ENCODE measurements around the gene CDK9. TPM values are rescaled to one million over a fixed set of nuclear protein-coding genes. Genes with fewer than 3 reads are reported as not detected.

Gene CDK9
- polyA plus RNA-seq, 3 donors: 24.9 to 139 (median 26.4) TPM

DNA sequence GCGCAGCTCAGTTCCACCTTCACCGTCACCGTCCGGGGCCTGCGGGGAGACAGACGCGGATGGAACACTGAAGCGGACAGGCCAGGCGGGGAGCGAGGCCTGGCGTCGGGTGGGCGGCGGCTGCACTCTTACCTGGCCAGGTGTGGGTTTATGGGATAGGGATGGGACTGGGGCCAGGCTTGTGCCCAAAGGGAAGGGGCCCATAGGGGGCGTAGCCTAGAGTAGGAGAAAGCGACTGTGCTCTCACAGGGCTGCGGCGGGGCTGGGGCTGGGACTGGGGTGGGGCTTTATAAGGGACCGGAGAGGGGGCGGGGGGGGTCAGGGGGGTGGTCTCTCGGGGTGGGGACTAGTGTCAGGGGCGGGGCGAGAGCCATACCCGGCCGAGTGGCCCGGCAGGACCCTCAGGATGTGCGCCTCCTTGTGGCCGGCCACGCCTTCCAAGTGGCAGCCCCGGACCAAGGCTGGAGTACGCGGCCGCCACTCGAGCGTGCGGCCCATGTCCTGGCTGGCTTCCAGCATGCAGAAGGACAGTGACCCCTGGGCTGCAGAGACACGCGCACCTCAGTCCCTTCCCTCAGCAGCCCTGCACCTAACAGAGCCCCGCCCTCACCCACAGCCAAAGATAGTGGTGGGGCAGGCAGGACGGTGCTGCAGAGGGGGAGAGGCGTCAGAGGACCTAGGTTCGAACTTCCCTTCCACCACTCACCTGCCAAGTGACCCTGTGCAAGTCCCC is 39.7 kb downstream of the CDK9 start:
- Mint-ChIP-seq H3K36me3 (peaks cover 46 to 58% of the 10 kb centered on the region in 2 donors), H3K4me3 (no peak overlapping the region), H3K27ac (peak overlapping the region in 1 of 7 donors; percentile 35), H3K9me3 (no peaks in the 10 kb centered on the region), H3K27me3 (ENCODE audit: low read depth in 3 of 3) (peaks cover 1 to 3% (median 2%) of the 10 kb centered on the region in 3 donors), H3K4me1 (peaks cover 11% of the 10 kb centered on the region)
- intact Hi-C loops (cut with micrococcal nuclease): loop anchor here in 1 of 2 donors (5.0 kb wide), 1 partner anchor 37 kb away; no protein-coding TSS in a partner anchor
- H3K4me2 ChIP-seq (replicated peaks; ENCODE audit: extremely low read depth, low read length, poor library complexity, severe bottlenecking): no peak overlapping the region
- no peaks in the 10 kb centered on the region for H3K27me3 ChIP-seq (ENCODE audit: control insufficient read depth in 2 of 2, insufficient read depth in 2 of 2, low read length in 2 of 2)
- no peak overlapping the region for H2AFZ ChIP-seq (ENCODE audit: insufficient read depth, low read depth, low read length, poor library complexity, severe bottlenecking)
- no peaks in the 10 kb centered on the region for H3K9me3 ChIP-seq (replicated peaks in 1 of 2; ENCODE audit: control insufficient read depth in 1 of 2, insufficient read depth in 1 of 2, low read length in 2 of 2)
- H4K20me1 ChIP-seq (ENCODE audit: insufficient read depth, low read length): no peaks in the 10 kb centered on the region
- TF ChIP-seq, protein P1, sequence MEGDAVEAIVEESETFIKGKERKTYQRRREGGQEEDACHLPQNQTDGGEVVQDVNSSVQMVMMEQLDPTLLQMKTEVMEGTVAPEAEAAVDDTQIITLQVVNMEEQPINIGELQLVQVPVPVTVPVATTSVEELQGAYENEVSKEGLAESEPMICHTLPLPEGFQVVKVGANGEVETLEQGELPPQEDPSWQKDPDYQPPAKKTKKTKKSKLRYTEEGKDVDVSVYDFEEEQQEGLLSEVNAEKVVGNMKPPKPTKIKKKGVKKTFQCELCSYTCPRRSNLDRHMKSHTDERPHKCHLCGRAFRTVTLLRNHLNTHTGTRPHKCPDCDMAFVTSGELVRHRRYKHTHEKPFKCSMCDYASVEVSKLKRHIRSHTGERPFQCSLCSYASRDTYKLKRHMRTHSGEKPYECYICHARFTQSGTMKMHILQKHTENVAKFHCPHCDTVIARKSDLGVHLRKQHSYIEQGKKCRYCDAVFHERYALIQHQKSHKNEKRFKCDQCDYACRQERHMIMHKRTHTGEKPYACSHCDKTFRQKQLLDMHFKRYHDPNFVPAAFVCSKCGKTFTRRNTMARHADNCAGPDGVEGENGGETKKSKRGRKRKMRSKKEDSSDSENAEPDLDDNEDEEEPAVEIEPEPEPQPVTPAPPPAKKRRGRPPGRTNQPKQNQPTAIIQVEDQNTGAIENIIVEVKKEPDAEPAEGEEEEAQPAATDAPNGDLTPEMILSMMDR (IDR thresholded peaks at IDR 0.05): peak; percentile 24
- no peak for DNase-seq
- no peak overlapping the region for H3K9ac ChIP-seq (ENCODE audit: insufficient read depth, low read length, poor library complexity, severe bottlenecking)
- peaks cover 7 to 12% of the 10 kb centered on the region in 2 donors for H3K4me1 ChIP-seq (ENCODE audit: control insufficient read depth in 1 of 2, insufficient read depth in 2 of 2, low read length in 2 of 2)
- peaks cover 33 to 46% of the 10 kb centered on the region in 2 donors for H3K36me3 ChIP-seq (replicated peaks in 1 of 2; ENCODE audit: control insufficient read depth in 1 of 2, insufficient read depth in 2 of 2, low read length in 2 of 2)
- 88% methylated on average over 26 of the region's 42 CpGs for WGBS (ENCODE audit: insufficient coverage)
- H3K27ac ChIP-seq (ENCODE audit: low read depth in 1 of 2, low read length in 2 of 2): no peak overlapping the region
- H3K4me3 ChIP-seq (replicated peaks in 1 of 3; ENCODE audit: low read depth in 2 of 3, low read length in 3 of 3): no peak overlapping the region
- H3K79me2 ChIP-seq (ENCODE audit: insufficient read depth, low read length): no peaks in the 10 kb centered on the region

DNA sequence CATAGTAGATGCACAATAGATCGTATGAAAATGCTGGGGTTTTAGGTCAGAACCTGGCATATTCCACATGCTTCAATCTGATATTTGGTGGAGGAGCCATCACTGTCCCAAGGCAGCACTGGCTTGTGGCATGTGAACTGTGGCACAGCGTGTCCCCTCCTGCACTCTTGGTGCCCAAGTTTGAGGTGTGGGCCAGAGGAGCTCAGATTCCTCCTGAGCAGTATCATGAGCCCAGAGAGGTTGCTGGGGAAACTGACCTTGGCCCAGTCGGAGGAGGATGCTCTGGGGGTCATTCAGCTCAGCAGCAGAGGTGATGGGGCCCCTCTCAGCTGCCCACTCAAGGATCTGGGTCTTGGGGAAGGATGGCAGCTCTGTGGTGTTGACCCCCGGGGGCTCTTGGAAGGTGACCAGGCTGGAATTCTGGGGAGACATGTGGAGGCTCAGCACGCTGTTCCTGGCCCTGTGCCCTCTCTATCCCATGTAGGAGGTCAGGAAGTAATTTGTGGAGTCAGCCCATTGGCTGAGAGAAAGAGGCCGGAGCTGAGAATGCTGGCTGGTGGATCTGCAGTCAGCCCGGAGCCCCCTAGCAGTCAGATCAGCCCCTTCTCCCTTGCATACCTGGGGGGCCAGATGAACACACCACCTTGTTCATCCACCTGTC is 40.5 kb downstream of the CDK9 start:
- H3K4me3 Mint-ChIP-seq: no peak overlapping the region
- no peak overlapping the region for H2AFZ ChIP-seq (ENCODE audit: insufficient read depth, low read depth, low read length, poor library complexity, severe bottlenecking)
- no peaks in the 10 kb centered on the region for H3K9me3 ChIP-seq (replicated peaks in 1 of 2; ENCODE audit: control insufficient read depth in 1 of 2, insufficient read depth in 1 of 2, low read length in 2 of 2)
- H3K27ac Mint-ChIP-seq: peak overlapping the region in 3 of 7 donors; percentile 32 to 50 (median 32)
- peaks cover 31 to 46% of the 10 kb centered on the region in 2 donors for H3K36me3 ChIP-seq (replicated peaks in 1 of 2; ENCODE audit: control insufficient read depth in 1 of 2, insufficient read depth in 2 of 2, low read length in 2 of 2)
- TF ChIP-seq, protein P1 (IDR thresholded peaks at IDR 0.05): no peak
- no peak overlapping the region for H3K9ac ChIP-seq (ENCODE audit: insufficient read depth, low read length, poor library complexity, severe bottlenecking)
- no peak overlapping the region for H3K27ac ChIP-seq (ENCODE audit: low read depth in 1 of 2, low read length in 2 of 2)
- H4K20me1 ChIP-seq (ENCODE audit: insufficient read depth, low read length): no peaks in the 10 kb centered on the region
- no peak for DNase-seq
- no peaks in the 10 kb centered on the region for H3K79me2 ChIP-seq (ENCODE audit: insufficient read depth, low read length)
- no peaks in the 10 kb centered on the region for H3K27me3 ChIP-seq (ENCODE audit: control insufficient read depth in 2 of 2, insufficient read depth in 2 of 2, low read length in 2 of 2)
- no peak overlapping the region for H3K4me3 ChIP-seq (replicated peaks in 1 of 3; ENCODE audit: low read depth in 2 of 3, low read length in 3 of 3)
- no peaks in the 10 kb centered on the region for H3K9me3 Mint-ChIP-seq
- intact Hi-C loops (cut with micrococcal nuclease): loop anchor here in 1 of 2 donors (5.0 kb wide), 1 partner anchor 36 kb away; no protein-coding TSS in a partner anchor
- 100% methylated on average over 6 of the region's 7 CpGs for WGBS (ENCODE audit: insufficient coverage)
- H3K36me3 Mint-ChIP-seq: peaks cover 43 to 61% of the 10 kb centered on the region in 2 donors
- peaks cover 11% of the 10 kb centered on the region for H3K4me1 Mint-ChIP-seq
- peaks cover 7 to 12% of the 10 kb centered on the region in 2 donors for H3K4me1 ChIP-seq (ENCODE audit: control insufficient read depth in 1 of 2, insufficient read depth in 2 of 2, low read length in 2 of 2)
- H3K4me2 ChIP-seq (replicated peaks; ENCODE audit: extremely low read depth, low read length, poor library complexity, severe bottlenecking): no peak overlapping the region
- peaks cover 1 to 3% (median 2%) of the 10 kb centered on the region in 3 donors for H3K27me3 Mint-ChIP-seq (ENCODE audit: low read depth in 3 of 3)
